Limb (tissue), 2 donors: ENCODE measurements around the gene ACCS.

Source experiments
- DNase-seq, 2 donors: peaks; one replicate each; pipeline ENCODE4 v3.0.0-alpha.2; 2016; ENCODE audit errors: extremely low spot score in 2 of 2

ACCS gene

DNA sequence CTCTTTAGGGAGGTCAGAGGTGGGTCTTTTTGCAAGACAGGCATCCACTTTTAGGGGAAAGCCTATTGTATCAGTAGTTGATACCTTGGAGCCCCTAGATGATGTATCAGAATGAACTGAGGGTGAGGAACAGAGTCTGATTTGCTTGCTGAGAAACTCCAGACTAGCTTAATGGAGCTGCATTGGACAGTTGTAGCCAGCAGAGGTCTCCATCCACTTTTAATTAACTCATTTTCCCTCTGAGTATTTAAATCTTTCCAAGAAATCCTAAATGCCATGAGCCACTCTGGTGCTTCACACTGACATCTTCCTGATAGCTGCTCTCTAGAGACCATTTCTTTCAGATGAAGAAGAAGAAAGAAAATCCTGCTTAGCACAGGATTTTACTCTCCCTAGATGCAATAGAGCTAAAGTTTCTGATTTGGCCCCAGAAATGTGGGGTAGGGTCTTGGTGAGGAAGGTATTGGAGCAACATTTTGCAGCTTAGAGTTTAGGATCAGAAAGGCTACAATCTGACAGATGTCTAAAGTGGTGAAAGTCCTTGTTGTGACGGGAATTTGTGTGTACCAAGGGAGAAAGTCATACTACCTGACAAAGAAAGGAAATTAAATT lies 67.4 kb downstream of the ACCS start:
- peak in 1 of 2 donors; percentile 49 for DNase-seq
